Activated T-cell treated with anti-CD3 and anti-CD28 coated beads for 4 hours (primary cell): ENCODE results near the gene MMP20.

ENCODE experiments used
- DNase-seq: peaks from one replicate; pipeline ENCODE4 v3.0.0-alpha.2; 2020

The MMP20 gene

DNA sequence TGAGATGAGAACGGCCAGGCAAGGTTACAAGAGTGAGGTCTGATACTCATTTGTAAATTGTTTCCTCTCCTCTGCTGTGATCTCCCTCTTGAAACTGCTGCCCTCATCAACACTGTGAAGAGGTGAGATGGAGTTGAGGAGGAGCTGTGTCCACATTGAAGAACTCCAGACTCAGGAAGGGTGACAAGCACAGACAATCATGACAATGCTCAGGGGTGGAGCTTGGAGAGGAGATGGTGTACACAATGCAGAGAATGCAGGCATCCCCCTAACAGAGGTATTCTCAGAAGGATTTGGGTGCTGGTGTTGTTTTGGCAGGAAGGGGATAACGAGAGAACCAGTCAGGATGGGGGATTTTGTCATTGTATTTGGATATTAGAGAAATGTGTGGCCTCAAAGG, 73.1 kb downstream of the MMP20 start:
- no peak for DNase-seq

DNA sequence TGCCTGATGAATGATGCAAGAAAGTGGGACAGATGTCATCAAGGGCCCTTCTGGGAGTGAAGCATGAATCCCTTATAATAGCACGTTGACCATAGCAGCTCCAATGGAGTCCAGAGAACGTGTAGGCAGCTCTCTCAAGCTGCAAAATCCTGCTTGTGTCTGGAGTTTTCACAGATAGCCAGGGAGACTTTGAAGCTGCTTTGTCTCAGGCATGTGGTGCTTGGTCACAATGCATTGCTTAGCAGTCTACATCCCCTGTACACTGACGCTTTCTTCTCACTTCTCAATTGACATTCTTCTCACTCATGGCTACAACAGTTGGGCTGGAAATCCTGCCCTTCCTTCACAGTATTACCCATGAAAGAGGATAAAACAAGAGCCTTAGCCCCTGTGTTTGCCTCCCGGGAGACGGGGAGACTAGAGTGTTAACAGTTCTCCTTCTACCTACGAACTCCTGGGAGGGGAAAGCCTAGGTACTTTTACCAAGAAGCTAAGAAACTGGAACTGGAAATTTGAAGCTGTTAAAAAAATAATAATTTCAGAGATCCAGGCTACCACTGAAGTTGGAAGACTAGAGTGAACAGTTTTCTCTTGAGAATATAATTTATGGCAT, 73.9 kb downstream of the MMP20 start:
- no peak for DNase-seq

DNA sequence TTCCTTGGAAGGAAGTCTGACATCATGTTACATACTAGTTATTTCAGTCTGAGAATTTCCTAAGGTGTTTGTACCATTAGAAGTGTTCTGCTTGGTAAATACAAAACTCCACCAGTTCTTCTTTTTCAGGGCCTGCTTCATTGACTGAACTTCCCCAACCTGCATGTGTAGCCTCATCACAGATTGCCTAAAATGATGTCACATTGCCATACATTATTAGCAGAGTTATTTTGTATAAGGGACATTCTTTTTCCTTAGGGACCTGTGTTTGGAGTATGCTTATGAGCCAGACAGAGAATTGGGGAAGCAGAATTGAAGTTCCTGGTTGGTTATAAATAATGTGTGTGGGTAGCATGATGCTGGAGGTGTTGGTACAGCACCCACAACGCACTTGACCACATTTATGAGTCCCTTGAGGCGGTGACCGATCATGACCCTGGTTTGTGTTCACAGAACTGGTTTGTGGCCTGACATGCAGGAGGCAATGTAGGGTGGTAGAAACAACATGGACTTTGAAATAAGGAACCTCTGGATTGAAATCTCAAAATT, 78.1 kb downstream of the MMP20 start:
- DNase-seq = no peak

DNA sequence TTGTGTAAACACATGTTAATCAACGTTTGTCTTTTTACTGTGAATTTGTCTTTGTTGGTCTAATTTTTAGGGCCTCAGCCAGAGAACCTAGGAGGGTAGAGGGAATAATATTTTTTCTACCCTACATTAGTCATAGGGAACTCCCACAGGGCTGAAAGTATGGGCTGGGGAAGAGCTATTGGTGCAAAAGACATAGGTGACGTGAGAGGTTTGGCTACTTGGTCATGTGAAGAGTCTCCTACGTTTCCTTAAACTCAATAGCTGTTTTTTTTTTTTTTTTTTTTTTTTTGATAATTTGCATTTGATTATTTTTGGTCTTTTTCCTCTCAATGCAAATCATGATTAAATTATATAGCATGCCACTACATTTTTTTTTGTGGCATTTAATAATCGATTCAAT, 78.7 kb downstream of the MMP20 start:
- DNase-seq = no peak

DNA sequence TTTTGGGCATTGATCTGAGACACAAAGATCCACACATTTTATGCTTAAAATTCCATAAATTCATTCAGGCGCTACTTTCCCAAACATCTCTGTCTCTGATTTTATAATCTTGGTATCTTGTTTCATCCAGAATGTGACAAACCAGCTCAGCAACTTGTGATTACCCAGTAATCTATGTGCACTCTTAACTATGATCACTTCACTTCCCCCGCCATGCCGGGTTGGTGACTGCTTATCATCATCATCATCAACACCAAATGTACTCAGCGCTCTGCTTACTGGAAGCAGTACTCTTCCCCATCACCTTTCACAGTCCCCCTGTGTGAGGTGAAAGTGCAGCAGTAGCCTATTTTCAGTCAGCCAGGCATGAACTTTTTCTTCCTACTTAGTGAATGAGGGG, 79.4 kb downstream of the MMP20 start:
- no peak for DNase-seq

DNA sequence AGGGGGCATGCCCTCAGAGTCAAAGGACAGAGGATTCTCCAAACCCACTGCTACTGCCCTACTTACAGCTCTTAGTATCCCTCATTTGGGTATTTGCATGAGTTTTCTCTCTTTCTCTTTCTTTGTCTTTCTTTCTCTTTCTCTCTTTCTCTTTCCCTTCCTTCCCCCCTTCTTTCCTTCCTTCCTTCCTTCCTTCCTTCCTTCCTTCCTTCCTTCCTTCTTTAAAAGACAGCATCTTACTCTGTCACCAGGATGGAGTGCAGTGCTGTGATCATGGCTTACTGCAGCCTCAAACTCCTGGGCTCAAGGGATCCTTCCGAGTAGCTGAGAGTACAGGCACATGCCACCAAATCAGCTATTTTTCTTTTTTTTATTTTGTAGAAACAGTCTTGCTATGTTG, 80.5 kb downstream of the MMP20 start:
- DNase-seq = no peak

DNA sequence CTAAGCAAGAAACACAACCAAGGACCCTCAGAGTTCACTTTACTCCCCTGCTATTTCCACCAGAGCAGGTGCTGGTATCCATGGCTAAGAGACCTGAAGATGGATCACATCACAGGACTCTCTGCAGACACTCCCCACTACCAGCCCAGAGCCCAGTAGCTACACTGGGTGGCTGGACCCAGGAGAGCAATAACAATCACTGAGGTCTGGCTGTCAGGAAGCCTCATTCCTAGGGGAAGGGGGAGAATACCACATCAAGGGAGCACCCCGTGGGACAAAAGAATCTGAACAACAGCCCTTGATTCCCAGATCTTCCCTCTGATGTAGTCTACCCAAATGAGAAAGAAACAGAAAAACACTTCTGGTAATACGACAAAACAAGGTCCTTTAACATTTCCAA, 85.6 kb downstream of the MMP20 start:
- DNase-seq = no peak

DNA sequence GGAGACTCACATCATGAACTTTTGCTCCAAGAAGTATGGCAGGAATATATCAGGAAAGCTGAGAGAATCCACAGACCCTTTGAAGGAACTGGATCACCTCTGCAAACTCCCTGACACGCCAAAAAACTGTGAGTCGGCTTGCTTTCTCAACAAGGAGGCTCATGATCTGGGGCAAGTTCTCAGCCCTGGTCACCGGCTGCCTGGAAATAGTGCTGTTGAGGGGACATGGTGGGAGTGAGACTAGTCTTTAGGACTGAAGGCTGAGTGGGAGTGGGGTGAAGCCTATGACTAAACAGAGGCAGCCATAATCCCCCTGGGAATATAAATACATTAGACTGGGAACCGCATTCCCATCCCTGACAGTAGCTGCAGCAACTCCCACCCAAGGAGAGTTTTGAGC, 86.2 kb downstream of the MMP20 start:
- DNase-seq = no peak

DNA sequence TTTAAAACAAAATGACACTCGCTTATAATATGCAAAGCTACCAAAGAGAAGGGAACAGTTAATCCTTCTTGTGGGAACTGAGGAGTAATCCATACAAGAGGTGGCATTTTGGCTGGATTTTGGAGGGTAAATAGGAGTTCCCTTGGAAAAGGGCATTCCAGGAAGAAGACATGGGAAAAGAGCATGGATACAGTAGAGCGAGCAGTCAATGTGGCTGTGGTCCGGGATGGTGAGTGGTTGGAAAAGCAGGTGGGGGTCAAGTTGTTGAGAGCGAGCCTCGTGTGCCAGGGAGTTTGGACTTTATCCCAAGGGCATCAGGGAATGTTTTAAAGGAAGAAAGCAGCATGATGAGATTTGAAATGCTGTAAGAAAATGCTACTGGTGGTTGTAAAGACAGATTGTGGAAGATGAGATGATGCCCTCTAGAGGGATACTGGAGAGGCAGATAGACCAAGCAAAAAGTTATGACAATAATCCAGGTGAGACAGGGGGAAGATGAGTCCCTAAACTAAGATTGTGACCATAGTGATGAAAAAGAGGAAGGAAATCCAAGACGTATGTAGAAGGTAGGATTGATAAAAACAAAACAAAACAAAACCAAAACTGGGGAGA, 90.8 kb downstream of the MMP20 start:
- DNase-seq = no peak

DNA sequence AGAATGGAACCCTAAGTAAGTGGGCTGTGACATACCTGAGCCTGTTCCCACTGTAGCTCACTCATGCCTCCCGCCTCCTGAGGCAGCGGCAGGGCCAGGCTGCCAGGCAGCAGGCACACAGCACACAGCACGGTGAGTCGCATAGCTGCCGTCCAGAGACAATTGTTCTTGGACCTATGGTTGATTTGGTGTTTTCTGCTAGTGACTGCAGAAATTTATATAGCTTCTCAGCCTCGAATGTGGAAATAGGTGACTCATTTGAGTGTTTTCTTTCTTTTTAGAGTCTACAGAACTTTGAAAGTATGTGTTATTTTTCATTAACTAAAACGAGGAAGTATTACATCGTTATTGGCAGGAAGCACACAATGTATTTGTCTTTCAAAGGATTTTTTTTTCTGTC, 94.6 kb downstream of the MMP20 start, which contains the start of gene MMP7:
Gene MMP7 (minus strand): TSS at position 190 of the 400 bp plus-strand sequence. CDS start 47 bp downstream, at position 143.
- DNase-seq = no peak

DNA sequence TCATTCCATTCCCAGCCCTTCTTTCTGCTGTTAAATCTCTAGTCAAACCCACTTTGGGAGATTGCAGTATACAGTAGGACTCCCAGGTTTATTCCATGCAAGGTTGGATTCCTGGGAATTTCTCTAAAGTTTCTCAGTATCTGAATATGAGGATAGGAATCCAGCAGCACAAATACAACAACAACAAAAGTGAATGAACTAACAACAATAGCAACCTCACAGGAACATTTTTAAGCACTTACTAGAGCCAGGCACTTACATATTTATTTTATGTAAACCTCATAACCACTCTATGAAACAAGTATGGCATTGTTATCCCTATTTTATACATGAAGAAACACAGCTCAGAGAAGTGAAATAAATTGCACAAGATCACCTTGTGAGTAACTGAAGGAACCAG, 96.5 kb downstream of the MMP20 start:
- DNase-seq = no peak

DNA sequence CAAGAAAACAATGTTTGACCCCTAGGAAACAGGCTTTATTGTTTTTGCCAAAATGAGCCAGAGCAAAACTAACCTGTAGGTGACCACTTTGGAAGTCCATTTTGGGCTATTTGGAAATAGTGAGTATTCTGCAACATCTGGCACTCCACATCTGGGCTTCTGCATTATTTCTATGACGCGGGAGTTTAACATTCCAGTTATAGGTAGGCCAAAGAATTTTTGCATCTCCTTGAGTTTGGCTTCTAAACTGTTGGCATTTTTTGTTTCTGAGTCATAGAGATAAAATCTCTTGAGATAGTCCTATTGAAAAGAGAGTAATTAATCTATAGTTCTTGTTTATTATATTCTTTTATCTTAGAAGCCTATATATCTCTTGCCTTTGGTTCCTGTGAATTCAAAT, 97.4 kb downstream of the MMP20 start:
- no peak for DNase-seq

DNA sequence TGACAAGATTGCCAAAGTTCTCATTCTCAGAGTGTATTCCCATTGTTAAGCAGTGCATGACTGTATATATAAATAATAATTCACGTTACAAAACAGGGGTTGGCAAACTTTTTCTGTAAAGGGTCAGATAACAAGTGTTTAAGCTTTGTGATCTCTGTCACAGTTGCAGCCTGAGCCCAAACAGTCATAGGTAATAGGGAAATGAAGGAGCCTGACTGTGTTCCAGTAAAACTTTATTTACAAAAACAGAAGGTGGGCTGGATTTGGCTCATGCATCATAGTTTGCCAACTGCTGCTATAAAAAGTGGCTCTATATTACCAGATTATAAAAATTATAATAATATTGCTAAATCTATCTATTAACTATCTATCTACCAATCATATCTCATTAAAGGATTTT, 98.1 kb downstream of the MMP20 start:
- DNase-seq = no peak
